SK-N-SH treated with all-trans-retinoic acid at 6 μM for 48 hours (cell line): ENCODE measurements around the gene GABBR2.

Source experiments
- CSDC2 ChIP-seq: fragments of 250-450 bp; sonication (Bioruptor Pico); IDR thresholded peaks from 2 replicates; pipeline ENCODE4 v1.5.0; 2020; ENCODE audit warnings: mild to moderate bottlenecking, moderate library complexity
- ESRRG ChIP-seq: fragments of 250-450 bp; sonication (Bioruptor Pico); IDR thresholded peaks from 2 replicates; pipeline ENCODE4 v1.6.1; 2021; ENCODE audit warnings: mild to moderate bottlenecking
- POU6F1 ChIP-seq: fragments of 250-450 bp; sonication (Bioruptor Pico); IDR thresholded peaks from 2 replicates; pipeline ENCODE4 v1.8.0; 2021; ENCODE audit warnings: low read depth, mild to moderate bottlenecking, moderate library complexity, borderline replicate concordance
- PPARA ChIP-seq: fragments of 250-450 bp; sonication (Bioruptor Pico); IDR thresholded peaks from 2 replicates; pipeline ENCODE4 v1.5.0; 2020; ENCODE audit warnings: mild to moderate bottlenecking, borderline replicate concordance
- RARB ChIP-seq: fragments of 250-450 bp; sonication (Bioruptor Pico); IDR thresholded peaks from 2 replicates; pipeline ENCODE4 v1.8.0; 2021; ENCODE audit warnings: mild to moderate bottlenecking, moderate library complexity
- TOX ChIP-seq: fragments of 250-450 bp; sonication (Bioruptor Pico); IDR thresholded peaks from 2 replicates; pipeline ENCODE4 v1.8.0; 2021; ENCODE audit warnings: mild to moderate bottlenecking, moderate library complexity, borderline replicate concordance
- ZC3H10 ChIP-seq: fragments of 250-450 bp; sonication (Bioruptor Pico); IDR thresholded peaks from 2 replicates; pipeline ENCODE4 v1.5.1; 2021; ENCODE audit warnings: mild to moderate bottlenecking, moderate library complexity
- ZFP3 ChIP-seq: fragments of 250-450 bp; sonication (Bioruptor Pico); IDR thresholded peaks from 2 replicates; pipeline ENCODE4 v1.5.0; 2020; ENCODE audit warnings: mild to moderate bottlenecking, moderate library complexity
- ZFP30 ChIP-seq: fragments of 450-650 bp; formaldehyde crosslinking; IDR thresholded peaks from 2 replicates; pipeline ENCODE4 v1.5.0; 2022; ENCODE audit warnings: mild to moderate bottlenecking, moderate library complexity
- ZNF565 ChIP-seq: fragments of 450-650 bp; formaldehyde crosslinking; conservative IDR thresholded peaks from 2 replicates; pipeline ENCODE4 v1.5.0; 2020; ENCODE audit warnings: low read depth, mild to moderate bottlenecking, moderate library complexity
- ZNF70 ChIP-seq: fragments of 450-650 bp; formaldehyde crosslinking; IDR thresholded peaks from 2 replicates; pipeline ENCODE4 v1.5.0; 2020; ENCODE audit warnings: mild to moderate bottlenecking, moderate library complexity
- ZNF8 ChIP-seq: fragments of 450-650 bp; formaldehyde crosslinking; IDR thresholded peaks from 2 replicates; pipeline ENCODE4 v1.5.0; 2020; ENCODE audit warnings: mild to moderate bottlenecking, moderate library complexity

GRCh38 chr9:98751210-98751609 is 42.5 kb upstream of the GABBR2 start:
- TF ChIP-seq ZNF70 (CRISPR knock-in tag) (no peak), ZFP3 (CRISPR knock-in tag) (no peak), ZC3H10 (CRISPR knock-in tag) (no peak), PPARA (no peak), ESRRG (CRISPR knock-in tag) (no peak), ZNF8 (no peak), ZFP30 (no peak), ZNF565 (CRISPR knock-in tag) (no peak), TOX (CRISPR knock-in tag) (no peak), RARB (CRISPR knock-in tag) (no peak), CSDC2 (CRISPR knock-in tag) (no peak), POU6F1 (no peak)
